ENCODE measurements around the gene SPINDOC.
A peak's percentile ranks its signal among the peaks of the same experiment; 100 is the strongest.
"Not testable (repeated sequence)": the region's sequence is repeated elsewhere in the genome, so short reads cannot be mapped to it uniquely, and the experiment has no call there.

The SPINDOC gene

DNA sequence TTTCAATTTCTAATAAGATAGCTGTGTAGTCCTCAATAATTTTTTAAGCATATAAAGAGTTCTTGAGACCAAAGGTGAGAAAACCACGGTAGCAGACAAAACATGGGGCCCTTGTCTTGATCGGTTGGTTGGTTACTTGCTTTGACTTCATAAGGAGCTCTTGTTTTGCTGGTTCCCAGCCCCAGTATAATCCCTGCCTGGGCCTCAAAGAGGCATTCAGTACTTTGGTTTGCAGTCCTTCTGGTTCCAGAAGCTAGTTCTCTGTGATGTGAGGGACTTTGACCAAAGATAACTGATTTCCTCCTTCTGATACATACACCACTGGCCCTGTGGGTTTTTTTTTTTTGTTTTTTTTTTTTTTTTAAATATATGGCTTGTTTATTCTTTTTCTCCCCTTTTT lies 42.7 kb downstream of the SPINDOC start:
- DNase-seq (ENCODE audit: low read depth): no peak

DNA sequence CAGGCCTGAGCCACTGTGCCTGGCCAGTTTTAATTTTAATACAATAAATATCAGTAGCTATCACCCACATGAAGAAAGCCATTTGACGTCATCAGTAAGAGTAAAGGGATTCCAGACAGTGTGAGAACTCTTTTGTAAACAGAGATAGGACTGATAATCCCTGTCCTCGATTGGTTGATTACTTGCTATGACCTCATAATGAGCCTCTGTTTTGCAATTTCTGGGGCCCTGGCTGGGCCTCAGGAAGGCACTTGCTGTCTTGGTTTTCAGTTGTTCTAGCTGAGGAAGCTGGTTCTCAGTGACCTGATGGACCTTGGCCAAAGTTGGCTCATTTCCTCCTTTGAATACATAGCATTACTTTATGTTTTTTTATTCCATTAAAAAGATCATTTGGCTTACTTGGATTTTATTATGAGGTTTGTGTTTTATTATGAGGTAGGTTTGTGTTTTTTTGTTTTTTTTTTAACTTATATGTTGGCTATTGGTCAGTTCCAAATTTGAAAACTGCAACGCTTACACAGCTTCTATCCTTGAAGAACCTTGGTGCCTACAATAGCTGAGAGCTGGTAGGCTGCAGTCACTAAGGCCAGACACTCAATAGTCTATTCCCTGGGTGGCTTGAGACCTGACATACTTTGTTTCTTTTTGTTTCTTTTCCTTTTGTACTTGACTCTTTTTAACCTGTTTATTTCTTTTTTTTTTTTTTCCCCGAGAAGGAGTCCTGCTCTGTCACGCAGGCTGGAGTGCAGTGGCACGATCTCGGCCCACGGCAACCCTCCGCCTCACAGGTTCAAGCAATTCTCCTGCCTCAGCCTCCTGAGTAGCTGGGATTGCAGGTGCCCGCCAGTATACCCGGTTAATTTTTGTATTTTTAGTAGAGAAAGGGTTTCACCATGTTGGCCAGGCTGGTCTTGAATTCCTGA lies 45.6 kb downstream of the SPINDOC start:
- DNase-seq (ENCODE audit: low read depth): peak; percentile 79

DNA sequence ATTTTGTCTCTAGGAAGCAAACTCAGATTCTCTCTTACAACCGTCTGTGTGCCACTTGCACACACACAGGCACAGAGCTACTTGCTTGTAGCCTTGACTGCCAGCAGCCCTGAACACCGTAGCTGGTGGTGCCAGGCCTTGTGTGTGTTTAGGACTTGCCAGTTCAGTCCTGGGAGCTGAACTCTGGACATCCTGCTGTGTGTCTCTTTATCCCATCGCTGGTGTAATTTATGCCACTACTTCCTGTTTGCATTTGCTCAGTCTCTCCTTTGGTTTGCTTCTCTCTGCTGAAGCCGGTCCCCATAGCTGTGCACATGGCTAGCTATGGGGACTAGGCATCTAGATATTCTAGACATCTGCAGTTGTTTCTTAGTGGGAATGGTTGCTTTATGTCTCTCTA lies 49.7 kb downstream of the SPINDOC start:
- no peak for DNase-seq (ENCODE audit: low read depth)

DNA sequence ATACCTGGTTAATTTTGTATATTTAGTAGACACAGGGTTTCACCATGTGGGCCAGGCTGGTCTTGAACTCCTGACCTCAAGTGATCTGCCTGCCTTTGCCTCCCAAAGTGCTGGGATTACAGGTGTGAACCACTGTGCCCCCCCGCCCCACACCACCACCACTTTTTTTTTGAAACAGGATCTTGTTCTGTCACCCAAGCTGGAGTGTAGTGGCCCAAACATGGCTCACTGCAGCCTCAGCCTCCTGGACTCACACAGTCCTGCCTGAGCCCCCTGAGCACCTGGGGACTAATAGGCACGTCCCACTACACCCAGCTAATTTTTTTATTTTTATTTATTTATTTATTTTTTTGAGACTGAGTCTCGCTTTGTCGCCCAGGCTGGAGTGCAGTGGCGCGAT lies 50.4 kb downstream of the SPINDOC start:
- DNase-seq (ENCODE audit: low read depth): not testable (repeated sequence)

DNA sequence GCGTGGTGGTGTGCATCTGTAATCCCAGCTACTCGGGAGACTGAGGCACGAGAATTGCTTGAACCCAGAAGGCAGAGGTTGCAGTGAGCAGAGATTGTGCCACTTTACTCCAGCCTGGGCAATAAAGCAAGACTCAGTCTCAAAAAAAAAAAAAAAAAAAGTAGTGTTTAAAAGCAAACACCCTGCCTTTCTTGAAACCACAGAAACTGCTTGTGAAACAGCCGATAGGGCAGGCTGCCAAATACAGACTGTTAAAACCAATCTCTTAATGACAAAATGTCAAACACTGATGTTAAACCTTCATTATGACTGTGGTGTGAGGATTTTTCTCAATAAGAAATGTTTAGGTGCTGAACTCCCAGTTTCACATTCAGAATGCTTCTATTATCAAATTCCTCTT lies 53.0 kb downstream of the SPINDOC start:
- DNase-seq (ENCODE audit: low read depth): peak; percentile 64

DNA sequence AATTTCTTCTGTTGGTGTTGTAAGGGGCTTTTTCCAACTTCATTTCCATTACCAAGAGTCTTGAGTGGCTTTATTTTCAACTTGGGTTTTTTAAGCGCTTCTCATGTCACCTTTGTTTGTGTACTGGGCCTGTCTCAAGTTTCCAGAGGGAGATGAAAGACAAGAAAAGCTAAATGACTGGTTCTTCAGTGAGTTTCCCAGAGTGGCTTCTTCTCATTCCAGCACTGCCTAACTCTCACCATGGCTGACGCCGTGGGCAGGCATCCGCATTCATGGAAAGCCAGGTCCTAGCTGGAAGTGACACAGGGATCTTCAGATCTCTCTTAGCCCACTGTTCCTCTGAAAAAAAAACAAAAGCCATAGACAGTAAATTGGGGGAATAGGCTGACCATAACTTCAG lies 54.3 kb downstream of the SPINDOC start:
- DNase-seq (ENCODE audit: low read depth): no peak

DNA sequence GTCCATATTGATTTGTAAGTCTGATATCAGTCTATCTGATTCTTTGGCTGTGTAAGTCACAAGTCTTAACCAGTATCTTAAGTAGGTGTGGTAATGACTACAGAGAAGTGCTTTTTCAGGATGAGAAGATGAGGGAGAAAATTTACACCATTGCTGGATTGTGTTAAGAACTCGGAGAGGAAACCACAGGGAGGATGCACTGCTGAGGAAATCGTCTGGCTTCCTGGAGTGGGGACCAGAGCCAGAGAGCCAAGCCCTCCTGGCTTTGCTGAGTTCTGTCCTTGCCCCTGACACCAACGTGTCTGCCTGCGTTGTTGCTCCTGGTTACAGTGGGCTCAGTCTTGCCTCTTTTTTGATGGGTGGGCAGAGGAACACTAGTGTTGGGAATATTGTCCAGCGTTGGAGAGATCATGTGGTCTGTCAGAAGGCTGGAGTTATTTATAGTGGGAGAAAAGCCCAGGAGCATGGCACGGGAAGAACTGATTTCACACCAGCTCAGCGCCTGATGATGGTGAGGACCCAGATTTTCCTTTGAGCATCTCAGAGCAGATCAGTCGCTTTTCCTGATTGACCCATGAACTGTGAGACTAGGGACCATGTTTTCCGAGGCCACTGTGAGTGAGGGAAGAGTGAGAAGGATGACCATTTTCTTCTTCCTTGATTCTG lies 55.3 kb downstream of the SPINDOC start:
- no peak for DNase-seq (ENCODE audit: low read depth)

DNA sequence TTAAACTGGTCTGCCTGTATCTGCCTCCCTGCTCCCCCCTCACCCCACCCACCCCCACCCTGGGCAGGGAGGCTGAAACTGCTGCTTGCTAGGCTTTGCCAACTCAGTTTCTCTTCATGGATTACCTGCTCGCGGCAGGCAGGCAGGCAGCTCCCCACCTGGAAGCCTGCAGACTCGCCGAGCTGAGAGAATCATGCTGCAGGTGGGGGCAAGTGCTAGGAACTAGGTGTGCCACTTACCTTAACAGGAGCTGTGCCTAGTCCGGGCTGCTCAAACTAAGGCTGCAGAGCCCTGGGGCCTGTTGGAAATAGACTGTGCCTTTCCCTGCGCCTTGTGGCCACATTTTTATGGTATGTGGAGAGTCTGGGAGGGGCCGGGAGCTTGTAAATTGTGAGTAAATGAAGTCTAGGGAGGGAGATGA lies 55.9 kb downstream of the SPINDOC start:
- no peak for DNase-seq (ENCODE audit: low read depth)

DNA sequence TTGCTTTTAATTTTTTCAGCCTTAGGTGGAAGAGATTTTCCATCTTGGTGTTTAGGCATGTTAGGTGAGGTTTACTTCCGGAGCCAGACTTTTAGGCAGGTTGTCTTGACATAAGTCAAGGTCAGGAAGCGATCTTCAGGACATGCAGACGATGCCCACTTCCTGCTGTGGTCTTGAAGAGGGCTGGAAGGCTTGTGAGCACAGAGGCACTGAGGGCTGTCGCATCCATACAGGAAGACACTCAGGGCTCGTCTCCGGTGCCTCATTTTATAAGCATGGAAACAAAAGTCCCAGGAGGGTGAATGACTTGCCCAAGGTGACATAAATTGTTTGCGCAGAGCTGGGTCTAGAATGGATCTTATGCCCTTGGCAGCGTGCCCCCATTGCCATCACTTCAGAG lies 56.4 kb downstream of the SPINDOC start:
- no peak for DNase-seq (ENCODE audit: low read depth)

DNA sequence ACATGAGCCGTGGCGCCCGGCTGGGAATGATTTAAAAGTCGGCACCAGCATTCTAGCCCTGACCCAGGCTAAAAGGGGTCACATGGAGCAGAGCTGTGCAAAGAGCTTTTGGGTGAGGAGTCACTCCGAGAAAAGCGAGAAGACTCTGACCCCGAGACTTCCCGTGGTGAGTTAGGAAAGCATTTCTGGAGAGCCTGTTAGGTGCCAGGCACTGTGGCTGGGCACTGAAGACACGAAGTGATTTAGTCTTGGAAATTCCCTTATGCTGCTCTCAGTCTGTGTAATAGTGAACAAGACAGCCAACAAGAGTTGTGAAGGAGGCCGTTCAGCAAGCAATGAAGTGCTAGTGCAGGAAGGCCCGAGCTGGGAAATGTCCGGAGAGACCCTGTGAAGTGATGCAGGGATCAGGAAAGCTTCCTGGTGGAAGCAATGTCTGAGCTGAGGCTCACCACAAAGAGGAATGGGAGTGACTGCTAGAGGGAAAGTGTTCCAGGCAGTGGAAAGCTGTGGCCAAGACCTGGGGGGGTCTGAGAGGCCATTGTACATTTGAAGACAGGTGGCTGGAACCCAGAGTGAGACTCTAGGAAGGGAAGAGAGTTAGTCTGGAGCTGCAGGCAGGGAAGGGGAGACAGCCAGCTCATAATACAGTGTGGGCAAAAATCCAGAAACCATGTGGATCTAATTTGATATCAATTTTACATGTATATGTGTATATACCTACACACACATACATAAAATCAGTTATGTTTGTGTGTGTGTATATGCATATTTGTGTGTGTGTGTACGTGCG lies 57.3 kb downstream of the SPINDOC start:
- peak; percentile 30 for DNase-seq (ENCODE audit: low read depth)

DNA sequence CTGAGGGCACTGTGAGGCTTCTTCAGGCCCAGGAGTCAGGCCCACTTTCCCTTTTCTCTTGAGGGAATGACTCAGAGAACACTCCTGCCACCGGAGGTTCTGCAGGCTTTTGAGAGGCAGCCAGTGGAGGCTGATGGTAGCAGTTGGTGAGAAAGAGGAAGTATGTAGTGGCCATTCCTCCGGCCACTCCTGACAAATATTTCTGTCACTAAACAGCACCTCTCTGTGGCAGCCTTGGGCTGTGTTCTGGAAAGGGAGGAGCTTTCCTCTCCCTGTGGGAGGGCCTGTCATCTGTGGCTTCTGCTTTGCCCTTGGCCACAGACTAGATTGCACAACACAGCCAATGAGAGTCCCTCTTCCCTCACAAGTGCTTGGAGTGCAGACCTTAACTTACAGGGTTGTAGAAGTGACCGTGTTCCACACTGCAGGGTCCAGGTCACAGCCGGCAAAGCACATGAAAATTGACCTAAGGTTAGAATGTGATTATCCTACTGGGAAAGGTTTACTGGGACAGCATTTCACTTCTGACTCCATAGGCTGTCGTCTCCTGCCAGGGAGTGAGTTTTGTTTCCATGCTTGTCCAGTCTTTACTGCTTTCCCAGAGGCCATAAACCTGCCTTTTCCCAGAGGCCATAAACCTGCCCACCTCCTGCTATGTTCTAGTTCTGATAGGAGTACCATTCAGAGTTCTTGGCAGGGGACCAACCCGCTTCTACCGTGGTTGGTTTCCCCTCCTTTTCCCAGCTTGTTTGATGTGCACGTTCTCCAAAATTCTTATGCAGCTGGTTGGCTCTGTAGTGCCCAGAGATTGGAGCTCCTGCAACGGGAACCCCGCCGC lies 58.9 kb downstream of the SPINDOC start:
- peak; percentile 93 for DNase-seq (ENCODE audit: low read depth)

DNA sequence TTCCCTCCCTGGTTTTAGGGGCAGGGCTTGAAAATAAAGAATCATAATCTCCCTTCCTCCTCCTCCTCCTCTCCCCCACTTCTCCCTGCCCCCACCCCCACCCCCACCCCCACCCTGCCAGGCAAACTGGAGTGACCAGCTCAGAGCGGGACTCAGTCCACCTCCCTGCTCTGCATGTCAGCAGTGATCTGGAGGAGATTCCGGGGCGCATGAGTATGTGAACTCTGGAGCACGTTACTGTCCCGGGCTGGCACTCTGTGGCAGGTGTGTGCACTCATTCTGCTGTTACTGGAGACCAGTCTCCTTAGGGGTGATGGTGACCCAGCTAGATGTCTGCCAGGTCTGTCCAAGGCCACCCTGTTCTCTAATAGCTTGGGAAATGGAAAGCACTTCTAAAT lies 59.5 kb downstream of the SPINDOC start:
- no peak for DNase-seq (ENCODE audit: low read depth)

DNA sequence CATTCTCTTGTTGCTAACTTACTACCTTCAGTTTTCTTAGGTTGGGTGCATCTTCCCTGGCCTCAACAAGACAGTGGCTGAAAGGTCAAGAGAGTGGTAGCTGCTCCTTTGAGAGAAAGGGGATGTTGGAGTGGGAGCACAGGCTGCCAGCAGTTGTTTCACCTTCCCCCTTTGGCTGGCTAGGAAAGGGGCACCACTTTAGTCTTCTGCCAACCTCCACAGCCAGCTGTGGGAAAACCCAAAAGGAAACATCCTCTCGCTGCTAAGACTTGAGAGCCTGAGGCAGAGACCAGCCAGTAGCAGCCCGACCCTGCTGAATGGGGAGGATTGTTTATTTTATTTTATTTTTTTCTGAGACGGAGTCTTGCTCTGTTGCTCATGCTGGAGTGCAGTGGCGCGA lies 60.1 kb downstream of the SPINDOC start:
- DNase-seq (ENCODE audit: low read depth): no peak

DNA sequence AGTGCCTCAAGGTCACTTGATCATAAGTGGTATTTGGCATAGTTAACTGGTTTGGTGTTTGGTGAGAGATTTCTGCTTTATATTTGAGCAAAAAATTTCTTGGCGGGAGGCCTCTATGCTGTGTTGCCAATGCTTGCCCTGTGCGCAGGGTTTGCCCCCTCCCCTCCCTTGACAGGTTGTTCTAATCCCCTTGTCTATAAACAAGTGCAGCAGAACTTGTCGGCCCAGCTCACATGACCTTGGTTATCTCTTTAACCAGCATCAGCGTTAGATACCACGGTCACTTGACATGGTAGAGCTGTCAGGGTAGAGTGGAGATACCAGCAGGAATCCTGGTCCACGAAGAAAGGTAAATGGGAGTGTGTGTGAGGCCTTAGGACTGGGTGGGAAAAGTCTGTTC lies 61.3 kb downstream of the SPINDOC start:
- no peak for DNase-seq (ENCODE audit: low read depth)

DNA sequence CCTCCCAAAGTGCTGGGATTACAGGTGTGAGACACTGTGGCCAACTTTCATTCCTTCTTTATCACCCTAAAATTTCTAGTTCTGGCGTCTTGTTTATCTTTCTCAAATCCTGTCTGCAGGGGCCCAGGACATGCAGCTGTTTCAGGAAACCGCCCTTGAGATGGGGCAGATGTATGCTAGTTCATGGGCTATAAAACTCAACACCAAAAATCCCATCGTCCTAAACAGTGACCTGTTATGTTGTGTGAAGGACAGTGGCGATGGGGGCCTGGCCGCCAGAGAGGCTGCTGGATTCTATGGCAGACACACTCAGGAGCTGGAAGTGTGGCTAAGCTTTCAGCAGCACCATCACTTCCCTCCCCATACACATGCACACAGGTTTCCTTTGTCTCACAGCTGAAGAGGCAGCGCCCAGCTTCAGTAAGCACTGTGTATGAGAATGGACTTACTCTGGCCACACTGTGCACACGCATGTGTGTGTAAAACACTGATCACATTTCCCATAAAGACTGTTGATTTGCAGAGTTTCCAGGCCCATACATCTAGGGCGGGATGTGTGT lies 62.3 kb downstream of the SPINDOC start:
- no peak for DNase-seq (ENCODE audit: low read depth)

DNA sequence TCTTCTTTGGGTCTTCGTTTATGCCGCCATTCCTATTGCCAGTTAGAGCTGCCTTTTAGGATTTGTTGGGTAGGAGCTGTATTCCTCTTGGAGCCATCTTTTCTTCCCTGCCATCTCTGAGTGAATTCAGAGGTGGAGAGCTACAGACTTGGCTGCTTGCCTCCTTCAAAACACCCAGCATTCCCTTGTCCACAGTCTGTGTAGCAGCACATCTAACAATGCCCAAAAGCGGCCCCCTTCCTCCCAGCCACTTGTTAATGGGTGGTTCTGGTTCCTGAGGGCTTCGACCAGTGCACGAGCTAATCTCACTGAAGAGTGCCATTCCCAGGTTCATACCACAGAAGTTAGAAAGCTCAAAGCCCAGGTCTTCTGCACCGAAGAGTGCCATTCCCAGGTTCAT lies 63.4 kb downstream of the SPINDOC start:
- no peak for DNase-seq (ENCODE audit: low read depth)

Data from fibroblast of gingiva (primary cell).